BE2C (cell line): Measurements from ENCODE around the gene TM2D1.
"Not testable (repeated sequence)": the region's sequence is repeated elsewhere in the genome, so short reads cannot be mapped to it uniquely, and the experiment has no call there.

Experiments used
- DNase-seq: peaks from one replicate; pipeline ENCODE4 v3.0.0-alpha.2; 2020
- H3K27me3 ChIP-seq: fragments of 250-450 bp; sonication (Bioruptor Pico); 2 replicates; pipeline ENCODE4 v1.5.1; 2020; ENCODE audit warnings: mild to moderate bottlenecking
- H3K36me3 ChIP-seq: fragments of 250-450 bp; sonication (Bioruptor Pico); 2 replicates; pipeline ENCODE4 v1.5.1; 2020; ENCODE audit warnings: mild to moderate bottlenecking
- H3K4me1 ChIP-seq: fragments of 250-450 bp; sonication (Bioruptor Pico); 2 replicates; pipeline ENCODE4 v1.5.1; 2020
- H3K4me3 ChIP-seq: 2 replicates; pipeline ENCODE4 v1.5.1; 2011; ENCODE audit warnings: low read depth, low read length
- H3K9me3 ChIP-seq: fragments of 250-450 bp; sonication (Bioruptor Pico); 2 replicates; pipeline ENCODE4 v1.5.1; 2020
- CTCF ChIP-seq: IDR thresholded peaks from 2 replicates; pipeline ENCODE4 v1.5.1; 2012; ENCODE audit warnings: mild to moderate bottlenecking, low read depth, low read length

TM2D1 gene

GRCh38 chr1:61742620-61743430 is 17.9 kb upstream of the TM2D1 start:
- no peaks in the 10 kb centered on the region for H3K36me3 ChIP-seq
- no peak for TF ChIP-seq CTCF
- DNase-seq, result peak; percentile 19

GRCh38 chr1:61741711-61742619 is 17.0 kb upstream of the TM2D1 start, which contains the start of gene PATJ:
PATJ (plus strand) TSS chr1:61742480; CDS start chr1:61762893, 20,413 bp downstream.
- DNase-seq, result peak; percentile 11
- no peaks in the 10 kb centered on the region for H3K9me3 ChIP-seq
- no peaks in the 10 kb centered on the region for H3K27me3 ChIP-seq
- TF ChIP-seq CTCF, result no peak
- peak within 1 kb of the TSS; percentile 53 for H3K4me3 ChIP-seq
- no peaks in the 10 kb centered on the region for H3K4me1 ChIP-seq
- no peaks in the 10 kb centered on the region for H3K36me3 ChIP-seq

More at GRCh38 chr1:61742620-61743430, 17.9 kb upstream of the TM2D1 start:
- Histone ChIP-seq H3K9me3 (no peaks in the 10 kb centered on the region), H3K27me3 (no peaks in the 10 kb centered on the region), H3K4me1 (no peaks in the 10 kb centered on the region), H3K4me3 (peak overlapping the region; percentile 53)

- TF ChIP-seq CTCF, result no peak
- no peak overlapping the region; the same call in 1 of the 2 replicates for H3K4me3 ChIP-seq
Measured at GRCh38 chr1:61740751-61741700, 16.1 kb upstream of the TM2D1 start.

GRCh38 chr1:61732726-61733125 is 7.8 kb upstream of the TM2D1 start:
- TF ChIP-seq CTCF, result no peak
- Histone ChIP-seq H3K27me3 (no peaks in the 10 kb centered on the region), H3K9me3 (no peaks in the 10 kb centered on the region), H3K4me1 (no peaks in the 10 kb centered on the region), H3K36me3 (no peaks in the 10 kb centered on the region), H3K4me3 (no peak overlapping the region)
- DNase-seq, result no peak

More at GRCh38 chr1:61740751-61741700, 16.1 kb upstream of the TM2D1 start:
- Histone ChIP-seq H3K4me1 (no peaks in the 10 kb centered on the region), H3K27me3 (no peaks in the 10 kb centered on the region), H3K9me3 (no peaks in the 10 kb centered on the region), H3K36me3 (no peaks in the 10 kb centered on the region)
- no peak for DNase-seq

- not testable (repeated sequence) for H3K9me3 ChIP-seq, H3K4me3 ChIP-seq, H3K27me3 ChIP-seq, H3K4me1 ChIP-seq, H3K36me3 ChIP-seq, DNase-seq
Measured at GRCh38 chr1:61730679-61731078, 5.7 kb upstream of the TM2D1 start.

- no peak for TF ChIP-seq CTCF
- Histone ChIP-seq H3K4me3 (no peak overlapping the region), H3K4me1 (no peaks in the 10 kb centered on the region), H3K36me3 (no peaks in the 10 kb centered on the region), H3K9me3 (no peaks in the 10 kb centered on the region), H3K27me3 (no peaks in the 10 kb centered on the region)
- no peak for DNase-seq
Measured at GRCh38 chr1:61727544-61727943, 2.6 kb upstream of the TM2D1 start.
